ENCODE results near the gene HSD17B2.

HSD17B2 gene

DNA sequence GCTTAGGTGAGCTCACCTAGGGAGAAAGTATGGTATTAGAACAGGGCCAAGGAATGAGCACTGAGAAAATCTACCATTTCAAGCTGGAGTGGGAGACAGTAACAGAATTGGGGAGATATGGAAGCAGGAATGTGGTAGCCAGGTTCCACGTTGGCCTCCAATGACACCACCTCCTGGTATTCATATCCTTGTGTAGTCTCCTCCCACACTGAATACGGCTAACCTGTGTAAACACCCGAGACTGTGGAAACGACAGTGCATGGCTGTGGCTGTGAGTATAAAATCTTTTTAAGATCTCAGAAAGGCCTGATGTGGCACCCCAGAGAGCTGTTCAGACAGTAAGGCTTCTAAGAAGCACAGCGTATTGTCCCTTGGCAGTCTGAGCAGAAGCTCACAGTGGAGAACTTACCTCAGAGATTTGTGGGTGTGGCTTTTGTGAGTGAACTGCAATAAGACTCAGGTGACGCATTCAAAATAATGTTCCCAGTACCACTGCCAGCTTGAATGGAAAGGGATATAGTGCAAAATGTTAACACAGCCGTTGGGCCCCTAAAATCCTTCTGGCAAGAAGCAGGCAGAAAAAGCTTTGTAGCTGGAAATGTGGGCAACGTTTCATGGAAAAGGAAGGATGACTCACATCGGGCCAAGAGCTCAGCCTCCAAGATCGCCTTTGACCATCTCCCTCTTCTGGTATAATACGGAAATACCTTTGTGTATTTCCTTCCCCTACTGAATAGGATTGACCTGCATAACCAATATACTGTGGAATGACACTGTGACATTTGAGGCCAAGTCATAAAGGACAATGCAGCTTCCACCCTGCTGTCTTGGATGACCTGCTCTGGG is 38.2 kb upstream of the HSD17B2 start:
- DNase-seq (ENCODE audit: low spot score): no peak
- in situ Hi-C loops (cut with MboI; ENCODE audit: low pct_unique_long_range_greater_than_20kb, low sequenced_read_pairs, unreplicated experiment): no loop called here
- TF ChIP-seq, protein P1, sequence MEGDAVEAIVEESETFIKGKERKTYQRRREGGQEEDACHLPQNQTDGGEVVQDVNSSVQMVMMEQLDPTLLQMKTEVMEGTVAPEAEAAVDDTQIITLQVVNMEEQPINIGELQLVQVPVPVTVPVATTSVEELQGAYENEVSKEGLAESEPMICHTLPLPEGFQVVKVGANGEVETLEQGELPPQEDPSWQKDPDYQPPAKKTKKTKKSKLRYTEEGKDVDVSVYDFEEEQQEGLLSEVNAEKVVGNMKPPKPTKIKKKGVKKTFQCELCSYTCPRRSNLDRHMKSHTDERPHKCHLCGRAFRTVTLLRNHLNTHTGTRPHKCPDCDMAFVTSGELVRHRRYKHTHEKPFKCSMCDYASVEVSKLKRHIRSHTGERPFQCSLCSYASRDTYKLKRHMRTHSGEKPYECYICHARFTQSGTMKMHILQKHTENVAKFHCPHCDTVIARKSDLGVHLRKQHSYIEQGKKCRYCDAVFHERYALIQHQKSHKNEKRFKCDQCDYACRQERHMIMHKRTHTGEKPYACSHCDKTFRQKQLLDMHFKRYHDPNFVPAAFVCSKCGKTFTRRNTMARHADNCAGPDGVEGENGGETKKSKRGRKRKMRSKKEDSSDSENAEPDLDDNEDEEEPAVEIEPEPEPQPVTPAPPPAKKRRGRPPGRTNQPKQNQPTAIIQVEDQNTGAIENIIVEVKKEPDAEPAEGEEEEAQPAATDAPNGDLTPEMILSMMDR (IDR thresholded peaks at IDR 0.05; ENCODE audit: extremely low read depth, insufficient read depth, missing control alignments): no peak

DNA sequence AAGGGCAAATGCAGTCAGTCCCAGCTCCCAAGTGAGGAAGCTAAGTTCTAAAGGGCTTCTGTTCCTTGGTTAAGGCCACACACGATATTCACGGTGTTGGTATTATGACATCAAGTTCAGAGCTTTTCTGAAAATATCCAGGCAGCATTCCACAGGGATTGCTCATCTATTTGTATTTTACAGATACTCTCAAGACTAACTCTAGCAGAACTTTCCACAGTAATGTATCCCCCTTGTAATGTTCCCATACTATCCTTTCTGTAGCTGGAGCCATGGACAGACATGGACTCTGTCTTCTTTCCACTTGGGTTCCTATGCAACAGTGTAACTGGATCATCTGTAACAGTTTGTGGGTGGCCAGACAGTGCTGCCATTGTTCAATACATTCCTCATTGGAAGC is 37.3 kb upstream of the HSD17B2 start:
- no peak for DNase-seq (ENCODE audit: low spot score)
- in situ Hi-C loops (cut with MboI; ENCODE audit: low pct_unique_long_range_greater_than_20kb, low sequenced_read_pairs, unreplicated experiment): no loop called here
- TF ChIP-seq, protein P1 (IDR thresholded peaks at IDR 0.05; ENCODE audit: extremely low read depth, insufficient read depth, missing control alignments): no peak

DNA sequence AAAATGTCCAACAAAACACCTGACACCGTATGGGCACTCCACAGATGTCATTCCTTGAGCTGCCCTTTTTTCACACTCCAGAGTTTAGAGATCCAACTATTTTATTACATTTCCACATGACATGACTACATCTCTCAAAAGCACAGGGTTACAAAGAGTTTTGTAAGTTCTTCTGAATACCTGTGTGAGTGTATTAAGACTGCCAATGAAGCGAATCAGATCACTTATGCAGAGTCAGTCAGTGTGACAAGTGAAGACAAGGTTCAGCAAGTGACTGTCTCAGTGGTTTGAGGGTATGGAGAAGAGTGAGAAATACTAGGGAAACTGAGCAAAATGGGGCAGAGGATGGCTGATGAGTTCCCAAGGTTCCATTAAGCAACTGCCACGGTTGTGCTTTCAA is 32.2 kb upstream of the HSD17B2 start:
- TF ChIP-seq, protein P1 (IDR thresholded peaks at IDR 0.05; ENCODE audit: extremely low read depth, insufficient read depth, missing control alignments): no peak
- in situ Hi-C loops (cut with MboI; ENCODE audit: low pct_unique_long_range_greater_than_20kb, low sequenced_read_pairs, unreplicated experiment): no loop called here
- DNase-seq (ENCODE audit: low spot score): no peak

DNA sequence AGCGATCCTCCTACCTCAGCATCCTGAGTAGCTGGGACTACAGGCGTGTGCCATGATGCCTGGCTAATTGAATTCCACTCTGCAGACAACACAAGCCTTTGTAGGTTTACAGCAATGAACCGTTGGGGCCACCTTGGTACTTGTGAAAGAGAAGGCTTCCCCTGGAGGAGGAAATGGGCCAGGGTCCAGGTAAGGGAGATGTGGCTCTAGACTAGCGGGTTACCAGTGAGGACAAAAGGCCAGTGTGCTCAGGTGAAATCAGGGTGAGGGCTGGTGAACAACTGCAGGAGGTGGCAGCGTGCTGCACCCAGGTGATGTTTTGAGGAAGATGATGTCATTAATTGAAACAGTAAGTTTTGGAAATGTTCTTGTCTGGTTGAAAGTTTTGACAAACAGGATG is 30.5 kb upstream of the HSD17B2 start:
- TF ChIP-seq, protein P1 (IDR thresholded peaks at IDR 0.05; ENCODE audit: extremely low read depth, insufficient read depth, missing control alignments): no peak
- no peak for DNase-seq (ENCODE audit: low spot score)
- in situ Hi-C loops (cut with MboI; ENCODE audit: low pct_unique_long_range_greater_than_20kb, low sequenced_read_pairs, unreplicated experiment): no loop called here

DNA sequence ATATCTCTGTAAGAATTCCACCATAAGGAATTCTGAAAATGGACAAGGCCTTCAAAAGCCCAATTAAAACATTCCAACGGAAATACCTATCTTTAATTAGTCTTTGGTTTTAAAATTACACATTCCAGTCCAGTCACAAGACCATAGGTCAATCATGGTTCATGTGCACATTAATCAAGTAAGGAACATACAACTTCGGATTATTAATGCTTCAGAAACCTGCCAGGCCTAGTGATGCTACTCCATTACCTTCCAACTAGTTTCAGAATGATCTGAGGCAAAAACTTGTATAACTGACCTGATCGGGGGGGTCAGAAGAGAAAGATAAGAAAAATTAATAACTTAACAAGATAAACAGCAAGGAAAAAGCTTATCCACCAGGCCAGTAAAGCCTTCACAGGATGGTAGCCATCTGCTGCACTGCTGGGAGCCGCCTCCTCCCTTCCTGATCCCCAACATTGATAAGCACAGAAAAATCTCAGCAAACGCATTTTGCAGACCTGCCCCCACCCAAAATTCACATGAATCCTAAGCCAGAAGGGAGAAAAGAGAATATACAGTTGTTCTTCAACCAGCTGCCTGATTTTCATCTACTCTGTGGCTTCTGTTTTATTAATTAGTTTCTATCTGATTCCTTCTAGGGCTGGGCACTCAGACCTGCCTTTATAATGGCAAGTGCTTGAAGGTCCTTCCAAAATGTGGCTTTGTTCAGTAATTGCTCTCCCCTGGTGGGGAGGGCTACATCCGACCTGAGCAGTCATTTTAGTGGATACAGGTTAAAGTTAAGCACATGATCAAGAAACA is 29.8 kb upstream of the HSD17B2 start:
- in situ Hi-C loops (cut with MboI; ENCODE audit: low pct_unique_long_range_greater_than_20kb, low sequenced_read_pairs, unreplicated experiment): no loop called here
- no peak for DNase-seq (ENCODE audit: low spot score)
- TF ChIP-seq, protein P1 (IDR thresholded peaks at IDR 0.05; ENCODE audit: extremely low read depth, insufficient read depth, missing control alignments): no peak

DNA sequence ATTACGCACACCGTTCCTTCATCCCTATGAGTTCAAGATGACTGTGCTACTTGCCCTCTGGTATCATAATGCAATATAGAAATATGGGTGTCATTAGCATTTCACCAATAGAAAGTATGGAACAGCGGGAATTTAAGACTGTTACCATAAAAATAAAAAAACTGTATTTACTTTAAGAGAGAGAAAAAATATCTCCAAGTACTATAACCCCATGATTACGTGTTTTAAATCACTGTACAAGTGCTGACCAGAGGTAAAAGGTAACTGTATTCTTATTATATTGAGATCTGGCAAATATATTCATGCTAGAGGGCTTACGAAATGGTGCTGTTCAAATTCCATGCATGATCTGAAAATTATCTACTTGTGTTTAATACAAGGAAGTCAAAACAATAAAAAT is 29.0 kb upstream of the HSD17B2 start:
- DNase-seq (ENCODE audit: low spot score): no peak
- in situ Hi-C loops (cut with MboI; ENCODE audit: low pct_unique_long_range_greater_than_20kb, low sequenced_read_pairs, unreplicated experiment): no loop called here
- TF ChIP-seq, protein P1 (IDR thresholded peaks at IDR 0.05; ENCODE audit: extremely low read depth, insufficient read depth, missing control alignments): no peak

Data from GM13977 (cell line).